ENCODE measurements around the gene CRBN. TPM values are rescaled to one million over a fixed set of nuclear protein-coding genes. Genes with fewer than 3 reads are reported as not detected.
A peak's percentile ranks its signal among the peaks of the same experiment; 100 is the strongest.

CRBN gene
- total RNA-seq (ENCODE audit: low replicate concordance): 36.3 and 43.6 TPM in 2 replicates
- long read RNA-seq, transcript CRBN-201 (11 exons, 2,206 nt): major isoform, 154 of 217 reads
- long read RNA-seq, transcript CRBN-203 (11 exons, 2,203 nt): minor isoform, 10 of 217 reads
- long read RNA-seq, partial matches to known transcripts: 16 of 217 reads
- long read RNA-seq, other reads (novel, unspliced or antisense): 32 of 217 reads

GRCh38 chr3:3179407-3180094, at the start of gene CRBN:
CRBN (minus strand) TSS chr3:3179691; CDS start chr3:3179687, 4 bp downstream.
- DNase-seq (ENCODE audit: extremely low spot score, unreplicated experiment): peak; percentile 91
- TF ChIP-seq CTCF (conservative IDR thresholded peaks at IDR 0.05): peak; percentile 98

GRCh38 chr3:3227640-3228039, 48.1 kb upstream of the CRBN start:
- H3K27ac Mint-ChIP-seq: no peak overlapping the region
- H3K36me3 Mint-ChIP-seq: no peaks in the 10 kb centered on the region
- H3K27me3 Mint-ChIP-seq: no peaks in the 10 kb centered on the region
- TF ChIP-seq CTCF (conservative IDR thresholded peaks at IDR 0.05): no peak
- DNase-seq (ENCODE audit: extremely low spot score, unreplicated experiment): no peak
- H3K4me3 Mint-ChIP-seq: no peak overlapping the region
- H3K4me1 Mint-ChIP-seq (ENCODE audit: unreplicated experiment): no peaks in the 10 kb centered on the region
- H3K9me3 Mint-ChIP-seq: no peaks in the 10 kb centered on the region

More at GRCh38 chr3:3179407-3180094, at the start of gene CRBN:
- H3K9me3 Mint-ChIP-seq: no peaks in the 10 kb centered on the region
- peak within 1 kb of the TSS; percentile 93 for H3K4me3 Mint-ChIP-seq
- peaks cover 17% of the 10 kb centered on the region for H3K27me3 Mint-ChIP-seq
- peaks cover 3% of the 10 kb centered on the region for H3K36me3 Mint-ChIP-seq
- peaks cover 16% of the 10 kb centered on the region for H3K4me1 Mint-ChIP-seq (ENCODE audit: unreplicated experiment)
- peak within 1 kb of the TSS; percentile 72 for H3K27ac Mint-ChIP-seq

GRCh38 chr3:3221528-3221927, 42.0 kb upstream of the CRBN start:
- DNase-seq (ENCODE audit: extremely low spot score, unreplicated experiment): no peak
- H3K4me3 Mint-ChIP-seq: no peak overlapping the region
- no peak overlapping the region for H3K27ac Mint-ChIP-seq
- no peaks in the 10 kb centered on the region for H3K4me1 Mint-ChIP-seq (ENCODE audit: unreplicated experiment)
- H3K36me3 Mint-ChIP-seq: no peaks in the 10 kb centered on the region
- no peaks in the 10 kb centered on the region for H3K27me3 Mint-ChIP-seq
- no peaks in the 10 kb centered on the region for H3K9me3 Mint-ChIP-seq
- no peak for TF ChIP-seq CTCF (conservative IDR thresholded peaks at IDR 0.05)

- Mint-ChIP-seq H3K9me3 (no peaks in the 10 kb centered on the region), H3K4me3 (no peak overlapping the region), H3K36me3 (no peaks in the 10 kb centered on the region), H3K27me3 (no peaks in the 10 kb centered on the region), H3K27ac (no peak overlapping the region), H3K4me1 (ENCODE audit: unreplicated experiment) (no peaks in the 10 kb centered on the region)
- TF ChIP-seq CTCF (conservative IDR thresholded peaks at IDR 0.05): no peak
- DNase-seq (ENCODE audit: extremely low spot score, unreplicated experiment): no peak
These were observed 36.9 kb upstream of the CRBN start for GRCh38 chr3:3216401-3216800.

- DNase-seq (ENCODE audit: extremely low spot score, unreplicated experiment): no peak
- TF ChIP-seq CTCF (conservative IDR thresholded peaks at IDR 0.05): no peak
- Mint-ChIP-seq H3K27ac (no peak overlapping the region), H3K9me3 (no peaks in the 10 kb centered on the region), H3K27me3 (no peaks in the 10 kb centered on the region), H3K36me3 (no peaks in the 10 kb centered on the region), H3K4me1 (ENCODE audit: unreplicated experiment) (no peaks in the 10 kb centered on the region), H3K4me3 (no peak overlapping the region)
These were observed 33.4 kb upstream of the CRBN start for GRCh38 chr3:3212781-3213440.

Data from type B pancreatic cell (in vitro differentiated cells).